GM23248 (cell line): ENCODE data around the gene SEMA5A. TPM values are rescaled to one million over a fixed set of nuclear protein-coding genes. Genes with fewer than 3 reads are reported as not detected.

Source experiments
- DNase-seq: peaks from one replicate; pipeline ENCODE4 v3.0.0-alpha.2; 2015
- H2AFZ ChIP-seq: fragments of 200-600 bp; sonication (generic); 2 replicates; pipeline ENCODE4 v1.6.1; 2016; ENCODE audit warnings: antibody characterized with exemption
- H3F3A ChIP-seq: fragments of 200-600 bp; sonication (generic); 2 replicates; pipeline ENCODE4 v1.6.1; 2016; ENCODE audit warnings: mild to moderate bottlenecking, antibody characterized with exemption, mixed run types; ENCODE audit not compliant: insufficient read depth
- H3K27ac ChIP-seq: fragments of 200-600 bp; sonication (generic); 2 replicates; pipeline ENCODE4 v1.5.1; 2016; ENCODE audit warnings: mild to moderate bottlenecking
- H3K27me3 ChIP-seq: fragments of 200-600 bp; sonication (generic); replicated peaks from 2 replicates; pipeline ENCODE4 v1.6.1; 2016; ENCODE audit warnings: mild to moderate bottlenecking; ENCODE audit not compliant: insufficient read depth
- H3K36me3 ChIP-seq: fragments of 200-600 bp; sonication (generic); 2 replicates; pipeline ENCODE4 v1.6.1; 2016; ENCODE audit warnings: low read depth, mild to moderate bottlenecking
- H3K4me1 ChIP-seq: fragments of 200-600 bp; sonication (generic); 2 replicates; pipeline ENCODE4 v1.6.1; 2016; ENCODE audit warnings: mild to moderate bottlenecking; ENCODE audit not compliant: insufficient read depth
- H3K4me2 ChIP-seq: fragments of 200-600 bp; sonication (generic); one replicate; pipeline ENCODE4 v1.6.1; 2016; ENCODE audit warnings: mild to moderate bottlenecking; ENCODE audit not compliant: unreplicated experiment
- H3K4me3 ChIP-seq: fragments of 200-600 bp; sonication (generic); 2 replicates; pipeline ENCODE4 v1.5.1; 2016; ENCODE audit warnings: mild to moderate bottlenecking
- H3K79me2 ChIP-seq: fragments of 200-600 bp; sonication (generic); 2 replicates; pipeline ENCODE4 v1.6.1; 2016; ENCODE audit warnings: mild to moderate bottlenecking; ENCODE audit not compliant: insufficient read depth
- H3K9ac ChIP-seq: fragments of 200-600 bp; sonication (generic); 2 replicates; pipeline ENCODE4 v1.6.1; 2016; ENCODE audit warnings: mild to moderate bottlenecking
- H3K9me2 ChIP-seq: fragments of 200-600 bp; sonication (generic); 2 replicates; pipeline ENCODE4 v1.6.1; 2016; ENCODE audit warnings: mixed run types, mild to moderate bottlenecking, moderate library complexity; ENCODE audit not compliant: insufficient read depth
- H3K9me3 ChIP-seq: fragments of 200-600 bp; sonication (generic); one replicate; pipeline ENCODE4 v1.6.1; 2017; ENCODE audit warnings: low read depth
- H4K20me1 ChIP-seq: fragments of 200-600 bp; sonication (generic); 2 replicates; pipeline ENCODE4 v1.6.0; 2016; ENCODE audit not compliant: insufficient read depth
- EZH2 ChIP-seq: fragments of 200-600 bp; sonication (generic); IDR thresholded peaks from 2 replicates; pipeline ENCODE4 v1.6.1; 2018; ENCODE audit warnings: antibody characterized with exemption, mild to moderate bottlenecking; ENCODE audit not compliant: insufficient read depth, poor library complexity, severe bottlenecking
- EZH2phosphoT487 ChIP-seq: fragments of 200-600 bp; sonication (generic); IDR thresholded peaks from 2 replicates; pipeline ENCODE4 v1.6.1; 2018; ENCODE audit warnings: antibody characterized with exemption, moderate library complexity, mild to moderate bottlenecking, low read depth; ENCODE audit not compliant: insufficient read depth
- WGBS, 2 experiments: methylation state at CpG; one replicate each; pipeline ENCODE4 v1.1.6; 2015 to 2017; ENCODE audit warnings: low lambda C conversion rate in 2 of 2, low coverage in 1 of 2; ENCODE audit errors: missing lambda C conversion rate in 2 of 2; 5-methylcytosine and 5-hydroxymethylcytosine counted together
- in situ Hi-C: fragments of 300-500 bp; cut with MboI; formaldehyde crosslinking; loops from 2 replicates; pipeline ENCODE4 v1.15.0; 2020
- polyA plus RNA-seq: library from polyadenylated mRNA; unstranded; fragments of >200 nt; fragmentation: Nextera tagmentation; extraction: Ambion mirVana; gene quantifications from 2 replicates; pipeline ENCODE4 v1.2.1, GENCODE V29; 2016
- total RNA-seq: library from RNA; depleted of rRNA; stranded (reverse); fragments of >200 nt; shearing (Covaris generic); gene quantifications from 2 replicates; pipeline ENCODE4 v1.2.3, GENCODE V29; 2014

SEMA5A gene
- total and polyA plus RNA-seq, 2 experiments from 2014 or later = 33.5 to 38.2 TPM

GRCh38 chr5:9278921-9279603, 266.8 kb downstream of the SEMA5A start:
- Histone ChIP-seq H3K4me1 (peaks cover 22% of the 10 kb centered on the region), H3K36me3 (no peaks in the 10 kb centered on the region), H4K20me1 (no peaks in the 10 kb centered on the region), H2AFZ (no peak overlapping the region), H3K4me2 (no peak overlapping the region), H3K4me3 (no peak overlapping the region), H3K9me2 (no peaks in the 10 kb centered on the region), H3K9me3 (no peaks in the 10 kb centered on the region), H3K79me2 (no peaks in the 10 kb centered on the region), H3F3A (peaks cover 10% of the 10 kb centered on the region), H3K9ac (no peak overlapping the region), H3K27ac (no peak overlapping the region), H3K27me3 (no peaks in the 10 kb centered on the region)
- no peak for DNase-seq
- in situ Hi-C loops = no loop called here
- WGBS, 2 experiments = 46 to 62% methylated on average over 3 of the region's 3 CpGs
- no peak for TF ChIP-seq EZH2phosphoT487
- no peak for TF ChIP-seq EZH2

- Histone ChIP-seq H3K36me3 (no peaks in the 10 kb centered on the region), H3K9me3 (no peaks in the 10 kb centered on the region), H3K27ac (no peak overlapping the region), H3K4me1 (peaks cover 15% of the 10 kb centered on the region), H4K20me1 (no peaks in the 10 kb centered on the region), H3K4me2 (no peak overlapping the region), H3F3A (peaks cover 20% of the 10 kb centered on the region), H3K9ac (no peak overlapping the region), H3K27me3 (no peaks in the 10 kb centered on the region), H3K79me2 (no peaks in the 10 kb centered on the region), H3K4me3 (no peak overlapping the region), H2AFZ (no peak overlapping the region), H3K9me2 (no peaks in the 10 kb centered on the region)
- TF ChIP-seq EZH2 = no peak
- TF ChIP-seq EZH2phosphoT487 = no peak
- WGBS, 2 experiments = 70 to 79% methylated on average over 4 of the region's 4 CpGs
- in situ Hi-C loops = no loop called here
- DNase-seq = peak; percentile 28
These were observed 276.9 kb downstream of the SEMA5A start for GRCh38 chr5:9269014-9269413.

- no peak overlapping the region for H2AFZ ChIP-seq
- H3K27ac ChIP-seq = no peak overlapping the region
- DNase-seq = no peak
- H3K27me3 ChIP-seq = no peaks in the 10 kb centered on the region
- WGBS, 2 experiments = 83 to 89% methylated on average over 3 of the region's 3 CpGs
- no peaks in the 10 kb centered on the region for H3K36me3 ChIP-seq
- peaks cover 26% of the 10 kb centered on the region for H3F3A ChIP-seq
- no peaks in the 10 kb centered on the region for H3K9me2 ChIP-seq
- no peak overlapping the region for H3K9ac ChIP-seq
- H3K4me1 ChIP-seq = peaks cover 15% of the 10 kb centered on the region
- no peaks in the 10 kb centered on the region for H3K9me3 ChIP-seq
- TF ChIP-seq EZH2 (no peak), EZH2phosphoT487 (no peak)
- in situ Hi-C loops = no loop called here
- H4K20me1 ChIP-seq = no peaks in the 10 kb centered on the region
- H3K4me2 ChIP-seq = no peak overlapping the region
- H3K79me2 ChIP-seq = no peaks in the 10 kb centered on the region
- H3K4me3 ChIP-seq = no peak overlapping the region
These were observed 277.6 kb downstream of the SEMA5A start for GRCh38 chr5:9268226-9268625.

GRCh38 chr5:9265441-9266287, 280.2 kb downstream of the SEMA5A start:
- in situ Hi-C loops = no loop called here
- Histone ChIP-seq H3K9me3 (no peaks in the 10 kb centered on the region), H3K9me2 (no peaks in the 10 kb centered on the region), H3K79me2 (no peaks in the 10 kb centered on the region), H3K9ac (peak overlapping the region; percentile 50), H3K4me3 (peak overlapping the region; percentile 48), H3K27me3 (no peaks in the 10 kb centered on the region), H3F3A (peaks cover 26% of the 10 kb centered on the region), H3K4me1 (peaks cover 15% of the 10 kb centered on the region), H4K20me1 (no peaks in the 10 kb centered on the region), H3K27ac (peak overlapping the region; percentile 77), H3K36me3 (no peaks in the 10 kb centered on the region), H3K4me2 (peak overlapping the region; percentile 73), H2AFZ (peak overlapping the region; percentile 66)
- TF ChIP-seq EZH2phosphoT487 (no peak), EZH2 (no peak)
- peak; percentile 92 for DNase-seq
- WGBS, 2 experiments = 39 to 41% methylated on average over 17 of the region's 17 CpGs
